Stromal cell of bone marrow (primary cell): Measurements from ENCODE around the gene CEP41.

Source experiments
- DNase-seq: peaks from one replicate; pipeline ENCODE4 v3.0.0-alpha.2; 2012; ENCODE audit warnings: low read depth

Gene CEP41

GRCh38 chr7:130350945-130351790 is 89.6 kb downstream of the CEP41 start:
- no peak for DNase-seq

- no peak for DNase-seq
These were observed 90.7 kb downstream of the CEP41 start for GRCh38 chr7:130349911-130350782.

GRCh38 chr7:130346941-130347340 is 93.9 kb downstream of the CEP41 start:
- DNase-seq = no peak

GRCh38 chr7:130346177-130346905 is 94.5 kb downstream of the CEP41 start:
- no peak for DNase-seq

GRCh38 chr7:130345725-130346124 is 95.1 kb downstream of the CEP41 start:
- DNase-seq = no peak

- DNase-seq = no peak
These were observed 95.7 kb downstream of the CEP41 start for GRCh38 chr7:130345136-130345535.

GRCh38 chr7:130344271-130344866 is 96.4 kb downstream of the CEP41 start, which contains the start of gene CPA5:
Gene CPA5 (plus strand): TSS chr7:130344816. CDS start chr7:130346486, 1,670 bp downstream.
- no peak for DNase-seq
